Measurements from ENCODE around the gene BCL11A. TPM values are rescaled to one million over a fixed set of nuclear protein-coding genes. Genes with fewer than 3 reads are reported as not detected.

Gene BCL11A
- polyA plus RNA-seq, 1 donor from 2014 or later = 44.0 TPM

DNA sequence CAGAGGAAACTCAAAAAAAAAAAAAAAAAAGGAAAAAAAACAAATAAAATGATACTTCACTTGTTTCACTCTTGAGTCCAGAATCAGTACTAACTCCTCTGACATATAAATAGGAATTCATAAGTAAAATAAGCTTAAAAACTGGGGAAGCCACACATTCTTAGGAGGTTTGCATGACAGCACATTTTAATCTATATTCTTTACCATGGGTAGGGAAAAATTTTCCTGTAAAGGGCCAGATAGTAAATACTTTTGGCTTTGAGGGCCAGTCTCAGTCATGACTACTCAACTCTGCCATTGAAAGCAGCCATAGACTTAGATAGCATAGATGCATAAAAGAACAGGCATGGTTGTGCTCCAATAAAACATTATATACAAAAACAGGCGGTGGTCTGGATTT, 145.2 kb downstream of the BCL11A start:
- TF ChIP-seq EZH2 (IDR thresholded peaks at IDR 0.05; ENCODE audit: borderline replicate concordance, insufficient read depth, low read length, poor library complexity, severe bottlenecking) (no peak), POLR2AphosphoS5 (IDR thresholded peaks at IDR 0.05) (no peak), RAD21 (conservative IDR thresholded peaks at IDR 0.05) (no peak), EP300 (conservative IDR thresholded peaks at IDR 0.05; ENCODE audit: poor library complexity, severe bottlenecking) (no peak), TAF1 (IDR thresholded peaks at IDR 0.05; ENCODE audit: low read depth) (no peak), MXI1 (conservative IDR thresholded peaks at IDR 0.05; ENCODE audit: poor library complexity, severe bottlenecking) (no peak), SMC3 (conservative IDR thresholded peaks at IDR 0.05; ENCODE audit: poor library complexity) (no peak)
- TF ChIP-seq, protein P1, sequence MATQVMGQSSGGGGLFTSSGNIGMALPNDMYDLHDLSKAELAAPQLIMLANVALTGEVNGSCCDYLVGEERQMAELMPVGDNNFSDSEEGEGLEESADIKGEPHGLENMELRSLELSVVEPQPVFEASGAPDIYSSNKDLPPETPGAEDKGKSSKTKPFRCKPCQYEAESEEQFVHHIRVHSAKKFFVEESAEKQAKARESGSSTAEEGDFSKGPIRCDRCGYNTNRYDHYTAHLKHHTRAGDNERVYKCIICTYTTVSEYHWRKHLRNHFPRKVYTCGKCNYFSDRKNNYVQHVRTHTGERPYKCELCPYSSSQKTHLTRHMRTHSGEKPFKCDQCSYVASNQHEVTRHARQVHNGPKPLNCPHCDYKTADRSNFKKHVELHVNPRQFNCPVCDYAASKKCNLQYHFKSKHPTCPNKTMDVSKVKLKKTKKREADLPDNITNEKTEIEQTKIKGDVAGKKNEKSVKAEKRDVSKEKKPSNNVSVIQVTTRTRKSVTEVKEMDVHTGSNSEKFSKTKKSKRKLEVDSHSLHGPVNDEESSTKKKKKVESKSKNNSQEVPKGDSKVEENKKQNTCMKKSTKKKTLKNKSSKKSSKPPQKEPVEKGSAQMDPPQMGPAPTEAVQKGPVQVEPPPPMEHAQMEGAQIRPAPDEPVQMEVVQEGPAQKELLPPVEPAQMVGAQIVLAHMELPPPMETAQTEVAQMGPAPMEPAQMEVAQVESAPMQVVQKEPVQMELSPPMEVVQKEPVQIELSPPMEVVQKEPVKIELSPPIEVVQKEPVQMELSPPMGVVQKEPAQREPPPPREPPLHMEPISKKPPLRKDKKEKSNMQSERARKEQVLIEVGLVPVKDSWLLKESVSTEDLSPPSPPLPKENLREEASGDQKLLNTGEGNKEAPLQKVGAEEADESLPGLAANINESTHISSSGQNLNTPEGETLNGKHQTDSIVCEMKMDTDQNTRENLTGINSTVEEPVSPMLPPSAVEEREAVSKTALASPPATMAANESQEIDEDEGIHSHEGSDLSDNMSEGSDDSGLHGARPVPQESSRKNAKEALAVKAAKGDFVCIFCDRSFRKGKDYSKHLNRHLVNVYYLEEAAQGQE (IDR thresholded peaks at IDR 0.05; ENCODE audit: borderline replicate concordance) = no peak
- TF ChIP-seq, protein P2, sequence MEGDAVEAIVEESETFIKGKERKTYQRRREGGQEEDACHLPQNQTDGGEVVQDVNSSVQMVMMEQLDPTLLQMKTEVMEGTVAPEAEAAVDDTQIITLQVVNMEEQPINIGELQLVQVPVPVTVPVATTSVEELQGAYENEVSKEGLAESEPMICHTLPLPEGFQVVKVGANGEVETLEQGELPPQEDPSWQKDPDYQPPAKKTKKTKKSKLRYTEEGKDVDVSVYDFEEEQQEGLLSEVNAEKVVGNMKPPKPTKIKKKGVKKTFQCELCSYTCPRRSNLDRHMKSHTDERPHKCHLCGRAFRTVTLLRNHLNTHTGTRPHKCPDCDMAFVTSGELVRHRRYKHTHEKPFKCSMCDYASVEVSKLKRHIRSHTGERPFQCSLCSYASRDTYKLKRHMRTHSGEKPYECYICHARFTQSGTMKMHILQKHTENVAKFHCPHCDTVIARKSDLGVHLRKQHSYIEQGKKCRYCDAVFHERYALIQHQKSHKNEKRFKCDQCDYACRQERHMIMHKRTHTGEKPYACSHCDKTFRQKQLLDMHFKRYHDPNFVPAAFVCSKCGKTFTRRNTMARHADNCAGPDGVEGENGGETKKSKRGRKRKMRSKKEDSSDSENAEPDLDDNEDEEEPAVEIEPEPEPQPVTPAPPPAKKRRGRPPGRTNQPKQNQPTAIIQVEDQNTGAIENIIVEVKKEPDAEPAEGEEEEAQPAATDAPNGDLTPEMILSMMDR (IDR thresholded peaks at IDR 0.05; ENCODE audit: poor library complexity, severe bottlenecking) = no peak
- Histone ChIP-seq H3K9ac (ENCODE audit: low read length) (no peak overlapping the region), H3K27me3 (ENCODE audit: insufficient read depth, low read depth, low read length) (no peaks in the 10 kb centered on the region), H3K79me2 (replicated peaks; ENCODE audit: insufficient read depth, low read length) (no peaks in the 10 kb centered on the region), H3K4me2 (ENCODE audit: low read length) (no peak overlapping the region), H3K9me2 (ENCODE audit: insufficient read depth, low read length) (no peaks in the 10 kb centered on the region), H3K36me3 (ENCODE audit: insufficient read depth, low read length) (no peaks in the 10 kb centered on the region), H3K4me3 (ENCODE audit: low read length) (no peak overlapping the region), H3F3A (ENCODE audit: insufficient read depth, low read length, poor library complexity, severe bottlenecking) (no peaks in the 10 kb centered on the region), H3K9me3 (ENCODE audit: low read length) (no peaks in the 10 kb centered on the region), H2AFZ (ENCODE audit: low read depth, low read length) (no peak overlapping the region), H4K20me1 (ENCODE audit: insufficient read depth) (no peaks in the 10 kb centered on the region), H3K27ac (ENCODE audit: low read length) (no peak overlapping the region)

DNA sequence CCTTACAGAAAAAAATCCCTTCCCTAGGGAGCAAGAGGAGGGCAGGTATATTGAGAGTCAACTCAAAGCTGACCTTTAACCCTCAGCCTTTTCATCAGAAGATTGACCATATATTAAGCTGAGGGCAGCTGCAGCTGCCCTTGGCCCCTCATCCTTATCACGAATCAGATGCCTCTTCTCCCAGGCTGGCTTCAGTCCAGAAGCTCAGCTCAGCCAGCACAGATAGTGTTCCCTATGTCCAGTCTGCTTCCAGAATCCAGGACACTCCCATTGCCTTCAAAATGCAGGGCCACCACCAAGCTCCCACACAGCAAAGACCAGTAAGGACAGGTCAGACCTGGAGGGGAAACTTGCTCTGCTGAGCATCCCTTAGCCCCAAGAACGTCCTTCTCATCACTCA, 146.1 kb downstream of the BCL11A start:
- Histone ChIP-seq H2AFZ (ENCODE audit: low read depth, low read length) (no peak overlapping the region), H3F3A (ENCODE audit: insufficient read depth, low read length, poor library complexity, severe bottlenecking) (no peaks in the 10 kb centered on the region), H3K9me2 (ENCODE audit: insufficient read depth, low read length) (no peaks in the 10 kb centered on the region), H3K9me3 (ENCODE audit: low read length) (no peaks in the 10 kb centered on the region), H3K9ac (ENCODE audit: low read length) (no peak overlapping the region), H3K27me3 (ENCODE audit: insufficient read depth, low read depth, low read length) (no peaks in the 10 kb centered on the region), H3K79me2 (replicated peaks; ENCODE audit: insufficient read depth, low read length) (no peaks in the 10 kb centered on the region), H3K36me3 (ENCODE audit: insufficient read depth, low read length) (no peaks in the 10 kb centered on the region), H3K4me2 (ENCODE audit: low read length) (no peak overlapping the region), H4K20me1 (ENCODE audit: insufficient read depth) (no peaks in the 10 kb centered on the region), H3K4me3 (ENCODE audit: low read length) (no peak overlapping the region), H3K27ac (ENCODE audit: low read length) (no peak overlapping the region)
- TF ChIP-seq, protein P2 (IDR thresholded peaks at IDR 0.05; ENCODE audit: poor library complexity, severe bottlenecking) = no peak
- no peak for TF ChIP-seq MXI1 (conservative IDR thresholded peaks at IDR 0.05; ENCODE audit: poor library complexity, severe bottlenecking)
- no peak for TF ChIP-seq SMC3 (conservative IDR thresholded peaks at IDR 0.05; ENCODE audit: poor library complexity)
- TF ChIP-seq TAF1 (IDR thresholded peaks at IDR 0.05; ENCODE audit: low read depth) = no peak
- no peak for TF ChIP-seq EP300 (conservative IDR thresholded peaks at IDR 0.05; ENCODE audit: poor library complexity, severe bottlenecking)
- no peak for TF ChIP-seq POLR2AphosphoS5 (IDR thresholded peaks at IDR 0.05)
- no peak for TF ChIP-seq RAD21 (conservative IDR thresholded peaks at IDR 0.05)
